SK-N-SH (cell line): ENCODE data around the gene HEBP1.

Experiments
- CTCF ChIP-seq: fragments of 200-600 bp; sonication (generic); IDR thresholded peaks from 2 replicates; pipeline ENCODE4 v1.6.1; 2017; ENCODE audit warnings: antibody characterized with exemption, mild to moderate bottlenecking, moderate library complexity
- EP300 ChIP-seq, 2 experiments: IDR thresholded peaks; 2 replicates each; pipeline versions ENCODE4 v1.4.0 to v1.6.1; 2012; ENCODE audit warnings: borderline replicate concordance in 1 of 2, low read depth in 1 of 2, low read length in 1 of 2
- EZH2phosphoT487 ChIP-seq: fragments of 200-600 bp; sonication (generic); IDR thresholded peaks from 2 replicates; pipeline ENCODE4 v1.6.1; 2017; ENCODE audit warnings: low read depth, mixed run types, mild to moderate bottlenecking, antibody characterized with exemption, moderate library complexity, borderline replicate concordance
- FOXM1 ChIP-seq: IDR thresholded peaks from 2 replicates; pipeline ENCODE4 v1.4.0; 2012; ENCODE audit warnings: low read depth, mild to moderate bottlenecking
- JUND ChIP-seq: IDR thresholded peaks from 2 replicates; pipeline ENCODE4 v1.4.0; 2012
- MAX ChIP-seq: IDR thresholded peaks from 2 replicates; pipeline ENCODE4 v1.4.0; 2012; ENCODE audit warnings: low read depth
- POLR2AphosphoS5 ChIP-seq: IDR thresholded peaks from 2 replicates; pipeline ENCODE4 v1.6.1; 2012; ENCODE audit warnings: low read depth, low read length
- RCOR1 ChIP-seq: fragments of 150-350 bp; IDR thresholded peaks from 2 replicates; pipeline ENCODE4 v1.6.1; 2017; ENCODE audit warnings: antibody characterized with exemption, low read length
- REST ChIP-seq: IDR thresholded peaks from 2 replicates; pipeline ENCODE4 v1.6.1; 2012; ENCODE audit warnings: mild to moderate bottlenecking, low read depth, low read length, moderate library complexity
- RFX5 ChIP-seq: IDR thresholded peaks from 2 replicates; pipeline ENCODE4 v1.6.1; 2012; ENCODE audit warnings: mild to moderate bottlenecking, improper control_type of control experiment, low read length
- RXRA ChIP-seq: IDR thresholded peaks from 2 replicates; pipeline ENCODE4 v1.4.0; 2012; ENCODE audit warnings: low read depth, mild to moderate bottlenecking, borderline replicate concordance

GRCh38 chr12:12984149-12984548 lies 15.9 kb downstream of the HEBP1 start:
- TF ChIP-seq RFX5 = no peak
- TF ChIP-seq MAX = no peak
- no peak for TF ChIP-seq JUND
- TF ChIP-seq EP300 (IDR thresholded peaks at IDR 0.05; ENCODE audit: borderline replicate concordance in 1 of 2, low read depth in 1 of 2, low read length in 1 of 2) = no peak
- TF ChIP-seq CTCF = no peak
- TF ChIP-seq REST = no peak
- no peak for TF ChIP-seq POLR2AphosphoS5
- no peak for TF ChIP-seq EZH2phosphoT487
- TF ChIP-seq RCOR1 = no peak
- no peak for TF ChIP-seq FOXM1
- TF ChIP-seq RXRA = no peak
